Smooth muscle cell (in vitro differentiated cells): ENCODE results near the gene BMP8A. TPM values are rescaled to one million over a fixed set of nuclear protein-coding genes. Genes with fewer than 3 reads are reported as not detected.

Experiments used
- DNase-seq: peaks from one replicate; lab custom pipeline; 2025; ENCODE audit not compliant: unreplicated experiment; lab: John Stamatoyannopoulos, UW
- H2AFZ ChIP-seq: fragments of 200-600 bp; sonication (generic); 2 replicates; pipeline ENCODE4 v1.6.0; 2016; ENCODE audit warnings: antibody characterized with exemption, low read depth, mild to moderate bottlenecking
- H3F3A ChIP-seq: fragments of 200-600 bp; sonication (generic); 2 replicates; pipeline ENCODE4 v1.6.0; 2017; ENCODE audit warnings: antibody characterized with exemption, low read depth
- H3K27ac ChIP-seq: fragments of 200-600 bp; sonication (generic); 2 replicates; pipeline ENCODE4 v1.5.1; 2016; ENCODE audit warnings: low read depth, mild to moderate bottlenecking
- H3K27me3 ChIP-seq: fragments of 200-600 bp; sonication (generic); 2 replicates; pipeline ENCODE4 v1.6.1; 2016; ENCODE audit warnings: low read depth, mild to moderate bottlenecking
- H3K36me3 ChIP-seq: fragments of 200-600 bp; sonication (generic); 2 replicates; pipeline ENCODE4 v1.5.1; 2016; ENCODE audit warnings: low read depth
- H3K4me1 ChIP-seq: fragments of 200-600 bp; sonication (generic); 2 replicates; pipeline ENCODE4 v1.5.1; 2016; ENCODE audit warnings: low read depth
- H3K4me2 ChIP-seq: fragments of 200-600 bp; sonication (generic); 2 replicates; pipeline ENCODE4 v1.6.0; 2016; ENCODE audit warnings: mild to moderate bottlenecking
- H3K4me3 ChIP-seq: fragments of 200-600 bp; sonication (generic); 2 replicates; pipeline ENCODE4 v1.5.1; 2016; ENCODE audit warnings: mild to moderate bottlenecking
- H3K79me2 ChIP-seq: fragments of 200-600 bp; sonication (generic); 2 replicates; pipeline ENCODE4 v1.6.0; 2016; ENCODE audit warnings: low read depth, mild to moderate bottlenecking
- H3K9ac ChIP-seq: fragments of 200-600 bp; sonication (generic); 2 replicates; pipeline ENCODE4 v1.6.0; 2016; ENCODE audit warnings: low read depth
- H3K9me3 ChIP-seq: fragments of 200-600 bp; sonication (generic); replicated peaks from 2 replicates; pipeline ENCODE4 v1.5.1; 2016; ENCODE audit warnings: low read depth
- H4K20me1 ChIP-seq: fragments of 200-600 bp; sonication (generic); 2 replicates; pipeline ENCODE4 v1.6.0; 2016; ENCODE audit warnings: low read depth
- WGBS: methylation state at CpG from one replicate; pipeline ENCODE4 v1.1.7; 2016; ENCODE audit warnings: low lambda C conversion rate; 5-methylcytosine and 5-hydroxymethylcytosine counted together
- polyA plus RNA-seq: library from polyadenylated mRNA; unstranded; fragments of >200 nt; fragmentation: Nextera tagmentation; extraction: Ambion mirVana; gene quantifications from 2 replicates; pipeline ENCODE4 v1.2.1, GENCODE V29; 2016
- total RNA-seq: library from RNA; depleted of rRNA; stranded (reverse); fragments of >200 nt; gene quantifications from 2 replicates; pipeline ENCODE4 v1.2.3, GENCODE V29; 2014
- TF ChIP-seq, protein P1 (sequence below): fragments of 200-600 bp; sonication (generic); IDR thresholded peaks from 2 replicates; pipeline ENCODE4 v1.5.1; 2017; ENCODE audit warnings: borderline replicate concordance, mild to moderate bottlenecking, antibody characterized with exemption; ENCODE audit not compliant: insufficient read depth, poor library complexity, severe bottlenecking

Gene BMP8A
- total and polyA plus RNA-seq, 2 experiments from 2014 or later, result 0.10 to 1.4 TPM

DNA sequence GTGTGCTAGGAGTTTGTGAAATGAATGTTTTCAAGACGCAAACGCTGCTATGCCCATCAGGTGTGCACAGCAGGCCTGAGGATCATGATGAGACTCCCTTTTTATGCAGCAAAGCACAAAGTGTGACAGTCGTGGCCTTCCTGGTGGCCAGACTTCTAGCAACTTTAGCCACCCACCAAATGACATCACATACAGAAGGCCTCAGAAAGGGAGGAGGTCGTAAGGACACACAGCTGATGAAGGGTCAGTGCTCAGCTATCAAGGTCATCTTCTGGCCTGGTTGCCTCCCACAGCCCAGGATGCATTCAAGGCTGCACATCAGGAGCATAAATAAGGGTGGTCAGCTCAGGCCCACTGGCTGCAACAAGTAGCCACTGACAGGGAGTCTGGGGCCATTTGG is 36.6 kb downstream of the BMP8A start:
- H3K27ac ChIP-seq, result no peak overlapping the region
- no peak overlapping the region for H2AFZ ChIP-seq
- no peaks in the 10 kb centered on the region for H4K20me1 ChIP-seq
- no peaks in the 10 kb centered on the region for H3K27me3 ChIP-seq
- H3K9me3 ChIP-seq, result no peaks in the 10 kb centered on the region
- no peaks in the 10 kb centered on the region for H3K36me3 ChIP-seq
- H3K4me3 ChIP-seq, result no peak overlapping the region
- no peaks in the 10 kb centered on the region for H3K4me1 ChIP-seq
- 95% methylated on average over 4 of the region's 4 CpGs for WGBS
- no peaks in the 10 kb centered on the region for H3K79me2 ChIP-seq
- no peak overlapping the region for H3K9ac ChIP-seq
- H3K4me2 ChIP-seq, result no peak overlapping the region
- TF ChIP-seq, protein P1, sequence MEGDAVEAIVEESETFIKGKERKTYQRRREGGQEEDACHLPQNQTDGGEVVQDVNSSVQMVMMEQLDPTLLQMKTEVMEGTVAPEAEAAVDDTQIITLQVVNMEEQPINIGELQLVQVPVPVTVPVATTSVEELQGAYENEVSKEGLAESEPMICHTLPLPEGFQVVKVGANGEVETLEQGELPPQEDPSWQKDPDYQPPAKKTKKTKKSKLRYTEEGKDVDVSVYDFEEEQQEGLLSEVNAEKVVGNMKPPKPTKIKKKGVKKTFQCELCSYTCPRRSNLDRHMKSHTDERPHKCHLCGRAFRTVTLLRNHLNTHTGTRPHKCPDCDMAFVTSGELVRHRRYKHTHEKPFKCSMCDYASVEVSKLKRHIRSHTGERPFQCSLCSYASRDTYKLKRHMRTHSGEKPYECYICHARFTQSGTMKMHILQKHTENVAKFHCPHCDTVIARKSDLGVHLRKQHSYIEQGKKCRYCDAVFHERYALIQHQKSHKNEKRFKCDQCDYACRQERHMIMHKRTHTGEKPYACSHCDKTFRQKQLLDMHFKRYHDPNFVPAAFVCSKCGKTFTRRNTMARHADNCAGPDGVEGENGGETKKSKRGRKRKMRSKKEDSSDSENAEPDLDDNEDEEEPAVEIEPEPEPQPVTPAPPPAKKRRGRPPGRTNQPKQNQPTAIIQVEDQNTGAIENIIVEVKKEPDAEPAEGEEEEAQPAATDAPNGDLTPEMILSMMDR, result no peak
- DNase-seq, result no peak
- no peaks in the 10 kb centered on the region for H3F3A ChIP-seq

DNA sequence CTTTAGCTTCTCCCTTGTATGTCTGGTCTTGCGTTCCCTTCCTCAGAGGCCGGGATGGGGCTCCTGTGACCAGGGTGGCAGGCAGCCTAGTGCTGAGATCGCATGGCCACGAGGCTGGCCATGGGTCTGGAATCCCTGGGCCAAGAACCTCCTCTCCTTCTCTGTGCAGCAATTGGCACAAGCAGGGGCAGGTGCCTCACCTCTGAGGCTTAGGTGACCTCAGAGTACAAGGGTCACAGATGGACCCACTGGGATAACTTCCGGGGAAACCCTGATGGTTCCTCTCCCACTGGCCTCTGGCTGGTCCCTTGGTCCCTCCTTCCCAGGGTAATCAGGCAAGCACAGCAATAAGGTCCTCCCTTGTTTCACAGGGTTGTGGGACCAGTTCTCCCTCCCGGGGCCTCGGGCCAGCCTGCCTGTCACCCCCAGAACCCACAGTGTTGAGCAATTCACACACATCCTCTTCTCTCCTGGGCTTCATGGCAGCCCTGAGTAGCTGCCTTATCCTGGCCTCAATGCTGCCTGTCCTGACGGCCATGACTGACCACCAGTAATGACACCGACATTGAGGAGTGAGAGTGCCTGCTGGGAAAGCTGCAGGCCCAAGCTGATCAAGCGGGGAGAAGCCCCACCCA is 38.6 kb downstream of the BMP8A start:
- no peak for DNase-seq
- Histone ChIP-seq H3K4me3 (no peak overlapping the region), H3K27me3 (no peaks in the 10 kb centered on the region), H3F3A (no peaks in the 10 kb centered on the region), H3K79me2 (no peaks in the 10 kb centered on the region), H3K4me2 (no peak overlapping the region), H3K36me3 (no peaks in the 10 kb centered on the region), H3K4me1 (no peaks in the 10 kb centered on the region), H3K9ac (no peak overlapping the region), H2AFZ (no peak overlapping the region), H3K9me3 (no peaks in the 10 kb centered on the region), H3K27ac (no peak overlapping the region), H4K20me1 (no peaks in the 10 kb centered on the region)
- WGBS, result 96% methylated on average over 10 of the region's 10 CpGs
- TF ChIP-seq, protein P1, result no peak

DNA sequence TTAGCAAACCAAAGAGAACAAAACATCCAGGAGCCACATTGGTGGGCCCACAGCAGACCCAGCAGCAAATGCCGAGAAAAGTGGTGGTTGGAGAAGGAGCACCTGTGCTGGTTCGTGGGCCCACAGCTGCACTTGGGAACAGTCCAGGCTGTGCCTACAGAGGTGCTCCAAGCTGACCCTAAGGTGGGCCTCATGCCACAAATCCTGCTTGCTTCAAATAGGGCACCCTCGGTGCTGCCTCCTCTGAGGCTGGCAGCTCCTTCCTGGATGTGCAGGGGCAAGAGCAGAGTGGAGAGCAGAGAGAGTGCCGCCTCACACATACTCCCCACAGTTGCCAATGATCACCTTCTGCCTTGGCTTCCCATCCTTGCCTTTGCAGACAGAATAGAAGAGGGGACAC is 40.1 kb downstream of the BMP8A start:
- Histone ChIP-seq H3K27me3 (no peaks in the 10 kb centered on the region), H3K4me2 (no peak overlapping the region), H3F3A (no peaks in the 10 kb centered on the region), H3K36me3 (no peaks in the 10 kb centered on the region), H2AFZ (no peak overlapping the region), H3K4me1 (no peaks in the 10 kb centered on the region), H3K27ac (no peak overlapping the region), H3K79me2 (no peaks in the 10 kb centered on the region), H4K20me1 (no peaks in the 10 kb centered on the region), H3K9me3 (no peaks in the 10 kb centered on the region), H3K4me3 (no peak overlapping the region), H3K9ac (no peak overlapping the region)
- TF ChIP-seq, protein P1, result no peak
- WGBS, result 95% methylated on average over 4 of the region's 4 CpGs
- DNase-seq, result no peak

DNA sequence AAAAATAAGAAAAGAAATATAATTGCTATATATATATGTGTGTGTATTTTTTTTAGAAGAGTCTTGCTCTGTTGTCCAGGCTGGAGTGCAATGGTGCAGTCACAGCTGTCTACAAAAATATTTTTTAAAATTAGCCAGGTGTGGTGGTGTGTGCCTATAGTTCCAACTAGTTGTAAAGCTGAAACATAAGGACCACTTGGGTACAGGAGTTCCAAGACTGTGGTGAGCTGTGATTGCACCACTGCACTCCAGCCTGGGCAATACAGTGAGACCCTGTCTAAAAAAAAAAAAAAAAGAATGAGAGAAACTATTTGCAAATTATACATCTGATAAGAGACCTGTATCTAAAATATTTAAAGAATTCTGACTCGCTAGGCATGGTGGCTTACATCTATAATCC is 42.0 kb downstream of the BMP8A start:
- TF ChIP-seq, protein P1, result no peak
- Histone ChIP-seq H3K36me3 (no peaks in the 10 kb centered on the region), H3K4me1 (no peaks in the 10 kb centered on the region), H3K4me3 (no peak overlapping the region), H3K79me2 (no peaks in the 10 kb centered on the region), H4K20me1 (no peaks in the 10 kb centered on the region), H3K4me2 (no peak overlapping the region), H3K27me3 (no peaks in the 10 kb centered on the region), H3K9me3 (no peaks in the 10 kb centered on the region), H3K9ac (no peak overlapping the region), H3F3A (no peaks in the 10 kb centered on the region), H2AFZ (no peak overlapping the region), H3K27ac (no peak overlapping the region)
- no peak for DNase-seq
- 100% methylated on average over 1 of the region's 1 CpG for WGBS
